Nephron (organoid): Measurements from ENCODE around the gene DACT1.

Experiments used
- H3K27ac Mint-ChIP-seq, 3 experiments: 2 replicates each; pipeline ENCODE4 v1.8.0; 2020; ENCODE audit warnings: mixed read lengths in 3 of 3, mild to moderate bottlenecking in 2 of 3, moderate library complexity in 1 of 3
- H3K27me3 Mint-ChIP-seq: 2 replicates; pipeline ENCODE4 v1.8.0; 2021; ENCODE audit warnings: low read depth, mild to moderate bottlenecking, moderate library complexity, mixed read lengths
- H3K36me3 Mint-ChIP-seq: 2 replicates; pipeline ENCODE4 v1.8.0; 2020; ENCODE audit warnings: low read depth, mixed read lengths
- H3K4me1 Mint-ChIP-seq: 2 replicates; pipeline ENCODE4 v1.8.0; 2020; ENCODE audit warnings: mixed read lengths
- H3K4me3 Mint-ChIP-seq, 3 experiments: 2 replicates each; pipeline ENCODE4 v1.8.0; 2020; ENCODE audit warnings: mild to moderate bottlenecking in 3 of 3, mixed read lengths in 3 of 3, moderate library complexity in 2 of 3
- H3K9me3 Mint-ChIP-seq: 2 replicates; pipeline ENCODE4 v1.8.0; 2020; ENCODE audit warnings: mixed read lengths
- TF ChIP-seq, protein P1 (sequence below), 3 experiments: fragments of 200-600 bp; sonication (generic); IDR thresholded peaks; one replicate each; pipeline ENCODE4 v1.5.0; 2021; ENCODE audit warnings: antibody characterized with exemption in 3 of 3; ENCODE audit not compliant: unreplicated experiment in 3 of 3

DACT1 gene

DNA sequence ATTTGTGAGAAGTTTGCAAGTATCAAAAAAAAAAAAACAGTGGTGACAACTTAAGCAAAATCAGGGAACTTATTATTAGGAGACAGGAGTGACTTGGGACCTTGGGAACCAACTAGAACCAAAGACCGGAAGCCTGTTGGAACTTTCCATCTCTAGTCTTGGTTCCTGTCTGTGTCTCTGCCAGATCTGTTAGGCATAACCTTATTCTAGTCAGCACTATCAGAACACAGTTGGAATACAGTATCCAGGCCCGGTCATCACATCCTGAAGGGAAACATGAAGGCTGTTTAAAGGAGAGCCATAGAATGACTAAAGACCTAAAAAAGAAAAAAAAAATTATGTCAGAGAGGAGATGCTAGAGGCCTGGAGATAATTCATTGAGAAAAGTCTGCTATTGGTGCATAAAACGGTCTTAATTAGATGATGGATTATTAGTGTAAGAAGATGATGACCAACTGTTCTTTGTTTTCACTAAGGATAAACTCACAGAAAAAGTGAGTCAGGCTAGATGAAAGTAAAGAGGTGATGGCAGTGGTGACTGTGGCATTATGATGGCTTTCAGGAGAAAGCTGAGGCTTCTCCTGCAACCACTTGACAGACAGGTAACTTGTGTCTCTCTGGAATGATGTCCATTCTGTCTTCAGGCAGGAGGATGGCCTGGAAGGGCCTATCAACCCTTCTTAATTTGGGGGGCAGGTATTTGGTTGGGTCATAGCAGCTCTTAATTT lies 28.2 kb downstream of the DACT1 start:
- Mint-ChIP-seq H3K27ac (no peak overlapping the region), H3K9me3 (no peaks in the 10 kb centered on the region), H3K36me3 (no peaks in the 10 kb centered on the region), H3K4me1 (peaks cover 48% of the 10 kb centered on the region), H3K27me3 (no peaks in the 10 kb centered on the region), H3K4me3 (no peak overlapping the region)
- TF ChIP-seq, protein P1, sequence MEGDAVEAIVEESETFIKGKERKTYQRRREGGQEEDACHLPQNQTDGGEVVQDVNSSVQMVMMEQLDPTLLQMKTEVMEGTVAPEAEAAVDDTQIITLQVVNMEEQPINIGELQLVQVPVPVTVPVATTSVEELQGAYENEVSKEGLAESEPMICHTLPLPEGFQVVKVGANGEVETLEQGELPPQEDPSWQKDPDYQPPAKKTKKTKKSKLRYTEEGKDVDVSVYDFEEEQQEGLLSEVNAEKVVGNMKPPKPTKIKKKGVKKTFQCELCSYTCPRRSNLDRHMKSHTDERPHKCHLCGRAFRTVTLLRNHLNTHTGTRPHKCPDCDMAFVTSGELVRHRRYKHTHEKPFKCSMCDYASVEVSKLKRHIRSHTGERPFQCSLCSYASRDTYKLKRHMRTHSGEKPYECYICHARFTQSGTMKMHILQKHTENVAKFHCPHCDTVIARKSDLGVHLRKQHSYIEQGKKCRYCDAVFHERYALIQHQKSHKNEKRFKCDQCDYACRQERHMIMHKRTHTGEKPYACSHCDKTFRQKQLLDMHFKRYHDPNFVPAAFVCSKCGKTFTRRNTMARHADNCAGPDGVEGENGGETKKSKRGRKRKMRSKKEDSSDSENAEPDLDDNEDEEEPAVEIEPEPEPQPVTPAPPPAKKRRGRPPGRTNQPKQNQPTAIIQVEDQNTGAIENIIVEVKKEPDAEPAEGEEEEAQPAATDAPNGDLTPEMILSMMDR (IDR thresholded peaks at IDR 0.05; ENCODE audit: unreplicated experiment in 3 of 3): no peak

DNA sequence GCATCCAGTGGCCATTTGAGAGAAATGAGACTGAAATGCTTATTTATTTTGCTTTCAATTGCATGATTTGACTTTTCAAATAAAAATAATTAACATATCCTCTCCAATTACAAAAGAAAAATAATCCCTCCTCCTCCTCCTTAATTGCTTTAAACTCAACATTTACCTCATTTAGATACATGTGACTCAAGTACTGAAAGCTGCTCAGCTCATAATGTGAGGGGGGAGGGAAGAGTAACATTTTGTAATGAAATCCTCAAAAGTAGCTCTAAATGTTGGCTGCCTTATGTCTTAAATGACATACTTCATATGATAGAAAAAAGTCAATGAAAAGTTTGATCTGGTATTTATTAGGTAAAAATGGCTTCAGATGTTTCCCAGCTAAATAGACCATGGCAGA lies 29.0 kb downstream of the DACT1 start:
- Mint-ChIP-seq H3K27ac (no peak overlapping the region), H3K9me3 (no peaks in the 10 kb centered on the region), H3K27me3 (no peaks in the 10 kb centered on the region), H3K36me3 (no peaks in the 10 kb centered on the region), H3K4me3 (no peak overlapping the region), H3K4me1 (peaks cover 51% of the 10 kb centered on the region)
- TF ChIP-seq, protein P1 (IDR thresholded peaks at IDR 0.05; ENCODE audit: unreplicated experiment in 3 of 3): no peak

DNA sequence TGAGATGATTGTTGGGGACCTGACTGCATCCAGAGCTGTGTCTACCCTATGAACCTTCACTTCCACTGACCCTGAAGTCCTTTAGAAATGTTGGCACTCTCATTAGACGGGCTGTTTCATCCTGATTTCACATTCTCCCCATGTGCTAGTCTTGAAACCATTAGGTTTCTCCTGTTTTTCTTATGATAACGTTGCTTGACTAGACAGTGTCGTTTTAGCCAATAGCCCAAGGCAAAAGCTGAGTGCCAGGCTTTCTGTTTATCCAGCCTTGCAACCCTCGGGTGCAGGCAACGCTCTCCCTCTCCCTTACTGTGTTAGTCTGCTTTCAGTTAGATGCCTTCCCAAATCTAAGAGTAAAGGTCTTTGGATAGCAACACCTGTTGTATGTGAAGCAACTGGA lies 30.1 kb downstream of the DACT1 start:
- Mint-ChIP-seq H3K27ac (no peak overlapping the region), H3K36me3 (no peaks in the 10 kb centered on the region), H3K9me3 (no peaks in the 10 kb centered on the region), H3K4me1 (peaks cover 39% of the 10 kb centered on the region), H3K27me3 (no peaks in the 10 kb centered on the region), H3K4me3 (no peak overlapping the region)
- TF ChIP-seq, protein P1 (IDR thresholded peaks at IDR 0.05; ENCODE audit: unreplicated experiment in 3 of 3): no peak

DNA sequence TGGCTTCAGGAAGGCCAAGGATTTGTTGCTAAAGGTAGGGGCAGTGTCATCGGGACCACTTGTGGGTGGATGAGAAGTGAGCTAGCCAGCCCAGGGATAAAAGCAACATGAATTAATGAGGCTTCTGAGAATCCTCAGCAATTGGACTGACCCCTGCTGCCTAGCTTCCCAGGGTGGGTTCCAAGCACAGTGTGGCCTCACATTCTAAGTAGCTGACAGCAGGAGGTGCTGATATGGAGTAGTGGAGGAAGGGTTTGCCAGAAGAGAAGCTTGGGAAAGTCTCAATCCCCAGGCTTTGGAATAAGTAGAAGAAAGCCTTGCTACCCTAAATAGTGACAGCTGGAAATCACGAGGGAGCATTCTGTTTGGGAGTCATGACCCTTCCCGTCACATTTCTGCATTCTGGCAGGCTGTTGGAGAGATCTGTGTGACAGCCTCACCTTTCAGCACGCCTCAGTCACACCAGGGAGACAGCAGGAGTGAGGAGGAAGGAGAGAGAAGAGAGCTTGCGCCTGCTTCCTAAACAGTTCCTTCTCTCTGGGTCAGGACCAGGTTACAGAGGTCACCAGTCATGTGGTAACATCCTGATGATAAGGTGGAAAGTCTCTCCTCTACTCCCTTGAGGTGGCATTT lies 31.2 kb downstream of the DACT1 start:
- Mint-ChIP-seq H3K4me3 (no peak overlapping the region), H3K9me3 (no peaks in the 10 kb centered on the region)
- TF ChIP-seq, protein P1 (IDR thresholded peaks at IDR 0.05; ENCODE audit: unreplicated experiment in 3 of 3): no peak

DNA sequence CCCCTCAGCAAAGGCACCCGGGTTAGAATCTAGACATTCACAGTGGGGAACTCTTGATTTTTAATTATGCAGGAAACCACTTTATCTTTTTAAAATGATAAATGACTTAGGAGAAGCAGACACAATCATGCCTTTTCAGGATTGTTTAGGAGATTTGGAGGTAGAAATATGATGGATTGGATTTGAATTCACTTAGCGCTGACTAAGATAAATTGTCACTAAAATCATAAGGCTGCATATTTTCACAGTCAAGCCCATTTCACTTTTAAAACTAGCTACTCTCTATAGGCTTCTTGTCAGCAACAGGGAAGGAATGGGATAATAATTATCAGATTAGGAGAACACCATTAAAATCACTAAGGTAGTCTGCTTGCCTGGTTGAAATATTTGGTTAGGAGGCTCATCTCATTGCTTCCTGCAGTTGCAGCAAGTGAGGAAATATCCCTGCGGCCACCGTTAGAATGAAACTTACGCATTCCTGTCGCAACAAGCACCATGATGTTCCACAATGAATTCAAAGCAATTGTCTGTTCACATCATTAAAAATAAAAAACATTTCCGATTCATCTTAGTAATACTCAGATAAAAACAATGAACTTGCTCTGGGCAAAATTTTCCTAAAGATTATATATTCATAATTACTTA lies 31.9 kb downstream of the DACT1 start:
- Mint-ChIP-seq H3K4me3 (no peak overlapping the region), H3K4me1 (peaks cover 27% of the 10 kb centered on the region), H3K27me3 (no peaks in the 10 kb centered on the region), H3K27ac (no peak overlapping the region), H3K36me3 (no peaks in the 10 kb centered on the region), H3K9me3 (no peaks in the 10 kb centered on the region)
- TF ChIP-seq, protein P1 (IDR thresholded peaks at IDR 0.05; ENCODE audit: unreplicated experiment in 3 of 3): no peak

More for the DNA sequence above, 31.2 kb downstream of the DACT1 start:
- Mint-ChIP-seq H3K27me3 (no peaks in the 10 kb centered on the region), H3K27ac (peak overlapping the region; percentile 8 to 39 (median 22)), H3K36me3 (no peaks in the 10 kb centered on the region), H3K4me1 (peaks cover 28% of the 10 kb centered on the region)
